Choroid plexus epithelial cell (primary cell): ENCODE measurements around the gene RHOC.
A peak's percentile ranks its signal among the peaks of the same experiment; 100 is the strongest.

ENCODE experiments used
- DNase-seq: peaks from one replicate; pipeline ENCODE4 v3.0.0-alpha.2; 2010; ENCODE audit warnings: low read depth
- H3K4me3 ChIP-seq: 2 replicates; pipeline ENCODE4 v1.5.1; 2011; ENCODE audit warnings: low read depth, mild to moderate bottlenecking, control low read depth, low read length, moderate library complexity
- TF ChIP-seq, protein P1 (sequence below): conservative IDR thresholded peaks from 2 replicates; pipeline ENCODE4 v1.5.1; 2011; ENCODE audit warnings: low read depth, mild to moderate bottlenecking, control low read depth, inconsistent platforms, low read length, moderate library complexity

Gene RHOC

DNA sequence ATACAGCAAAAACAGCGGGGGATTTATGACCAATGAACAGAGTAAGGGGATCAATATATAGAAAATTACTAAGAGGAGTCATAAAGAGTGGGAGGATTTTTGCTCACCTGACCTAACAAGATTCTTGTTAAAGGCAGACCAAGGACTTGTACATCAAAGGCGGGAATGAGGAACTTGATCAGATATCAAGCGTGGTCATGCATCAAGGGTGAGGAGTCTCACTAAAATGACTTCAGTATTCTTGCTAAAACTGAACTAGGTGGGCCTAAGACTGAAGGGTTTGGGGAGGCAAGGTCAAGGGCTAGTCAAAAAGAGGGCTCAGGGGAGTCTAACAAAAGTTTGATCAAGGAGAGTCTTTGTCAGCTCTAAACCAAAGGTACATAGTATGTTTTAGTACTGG is 30.4 kb downstream of the RHOC start:
- no peak for DNase-seq
- TF ChIP-seq, protein P1, sequence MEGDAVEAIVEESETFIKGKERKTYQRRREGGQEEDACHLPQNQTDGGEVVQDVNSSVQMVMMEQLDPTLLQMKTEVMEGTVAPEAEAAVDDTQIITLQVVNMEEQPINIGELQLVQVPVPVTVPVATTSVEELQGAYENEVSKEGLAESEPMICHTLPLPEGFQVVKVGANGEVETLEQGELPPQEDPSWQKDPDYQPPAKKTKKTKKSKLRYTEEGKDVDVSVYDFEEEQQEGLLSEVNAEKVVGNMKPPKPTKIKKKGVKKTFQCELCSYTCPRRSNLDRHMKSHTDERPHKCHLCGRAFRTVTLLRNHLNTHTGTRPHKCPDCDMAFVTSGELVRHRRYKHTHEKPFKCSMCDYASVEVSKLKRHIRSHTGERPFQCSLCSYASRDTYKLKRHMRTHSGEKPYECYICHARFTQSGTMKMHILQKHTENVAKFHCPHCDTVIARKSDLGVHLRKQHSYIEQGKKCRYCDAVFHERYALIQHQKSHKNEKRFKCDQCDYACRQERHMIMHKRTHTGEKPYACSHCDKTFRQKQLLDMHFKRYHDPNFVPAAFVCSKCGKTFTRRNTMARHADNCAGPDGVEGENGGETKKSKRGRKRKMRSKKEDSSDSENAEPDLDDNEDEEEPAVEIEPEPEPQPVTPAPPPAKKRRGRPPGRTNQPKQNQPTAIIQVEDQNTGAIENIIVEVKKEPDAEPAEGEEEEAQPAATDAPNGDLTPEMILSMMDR = no peak
- H3K4me3 ChIP-seq = no peak overlapping the region

DNA sequence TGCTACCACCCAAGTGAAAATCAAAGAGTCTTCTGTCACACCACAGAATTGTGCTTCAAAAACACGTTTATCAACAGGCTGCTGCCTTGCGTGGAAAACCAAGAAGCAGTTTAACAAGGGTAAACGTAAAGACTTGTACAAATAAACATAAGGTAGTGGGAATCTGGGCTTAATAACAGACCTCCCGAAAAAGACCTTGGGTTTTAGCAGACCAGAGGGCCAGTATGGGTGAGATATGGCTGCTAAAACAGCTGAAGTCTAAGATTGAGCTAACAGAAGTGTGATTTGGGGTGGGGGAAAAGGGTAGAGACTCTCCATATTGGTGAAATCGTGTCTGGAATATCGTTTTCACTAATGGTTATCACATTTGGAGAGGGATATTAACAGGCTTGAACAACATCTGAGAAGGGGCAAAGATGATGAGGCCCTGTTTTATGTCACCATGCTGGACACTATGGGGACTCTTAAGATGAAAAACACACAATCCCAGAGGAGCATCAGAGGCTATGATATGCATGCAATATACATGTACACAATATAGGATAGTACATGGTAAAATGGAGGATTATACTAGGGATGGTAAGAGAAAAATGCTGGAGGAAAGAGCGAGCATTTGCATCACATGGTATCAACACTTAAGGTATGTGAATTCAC is 31.1 kb downstream of the RHOC start:
- TF ChIP-seq, protein P1 = no peak
- no peak for DNase-seq
- peak overlapping the region; percentile 81 for H3K4me3 ChIP-seq

DNA sequence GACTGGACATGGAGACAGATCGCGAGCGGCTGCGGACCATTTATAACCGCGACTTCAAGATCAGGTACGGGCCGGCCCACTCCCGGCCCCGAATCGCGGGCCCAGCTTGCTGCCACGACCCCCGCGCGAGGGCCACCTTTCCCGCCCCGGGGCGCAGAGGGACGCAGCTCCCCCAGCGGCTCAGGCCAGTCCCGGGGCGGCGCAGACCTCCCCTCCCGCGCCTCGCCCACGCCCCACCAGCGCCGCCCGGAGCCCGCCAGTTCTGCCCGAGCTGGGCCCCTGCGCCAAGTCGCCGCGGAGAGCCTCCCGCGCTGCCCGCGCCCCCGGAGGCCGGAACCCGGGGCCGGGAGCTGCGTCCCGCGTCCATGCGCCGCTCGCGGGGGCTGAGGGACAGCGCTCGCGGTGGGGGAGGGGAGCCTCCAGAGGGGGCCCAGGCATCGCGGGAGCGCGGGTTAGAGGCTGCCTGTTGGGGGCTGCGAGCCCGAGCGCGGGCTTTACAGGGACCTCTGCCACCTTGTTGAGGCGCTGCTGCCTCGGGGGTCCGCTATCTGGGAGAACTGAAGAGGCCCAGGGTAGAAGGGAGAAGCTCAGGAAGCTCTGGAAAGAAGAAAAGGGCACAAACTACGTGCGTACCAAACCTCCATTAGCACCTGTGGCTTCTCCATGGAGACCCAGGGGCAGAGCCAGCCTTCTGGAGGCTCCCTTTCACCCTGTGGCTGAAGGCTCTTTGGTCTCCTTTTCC is 31.8 kb downstream of the RHOC start:
- TF ChIP-seq, protein P1 = no peak
- DNase-seq = no peak
- H3K4me3 ChIP-seq = peak overlapping the region; percentile 81

DNA sequence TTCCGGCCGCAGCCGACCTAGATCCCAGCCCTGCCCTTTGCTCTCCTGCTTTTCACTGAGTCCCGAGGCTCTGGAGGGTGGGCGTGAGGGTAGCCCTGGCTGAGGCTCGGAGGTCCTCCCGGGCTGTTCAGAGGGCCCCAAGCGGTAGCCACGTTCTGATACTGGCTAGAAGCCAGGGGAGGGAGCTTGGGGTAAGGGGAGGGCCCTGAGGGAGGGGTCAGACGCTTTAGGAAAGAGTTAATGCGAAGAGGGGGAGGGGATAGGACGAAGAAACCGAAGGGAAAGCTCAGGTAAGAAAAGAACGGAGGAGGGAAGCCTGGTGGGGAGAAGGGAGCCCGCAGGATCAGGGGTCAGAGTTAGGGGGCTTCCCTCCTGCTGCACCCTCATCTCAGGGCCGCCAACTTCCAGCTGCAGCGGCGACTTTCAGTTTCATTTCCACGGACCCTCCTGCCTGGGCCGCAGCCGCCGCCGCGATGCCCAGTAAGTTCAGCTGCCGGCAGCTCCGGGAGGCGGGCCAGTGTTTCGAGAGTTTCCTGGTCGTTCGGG is 32.4 kb downstream of the RHOC start, which contains the start of gene MOV10:
Gene MOV10, plus strand, starts transcription at position 220 of the 546 bp plus-strand sequence. Its CDS starts 254 bp downstream, at position 474.
- peak within 1 kb of the TSS; percentile 81 for H3K4me3 ChIP-seq
- DNase-seq = peak; percentile 79
- TF ChIP-seq, protein P1 = peak; percentile 10

DNA sequence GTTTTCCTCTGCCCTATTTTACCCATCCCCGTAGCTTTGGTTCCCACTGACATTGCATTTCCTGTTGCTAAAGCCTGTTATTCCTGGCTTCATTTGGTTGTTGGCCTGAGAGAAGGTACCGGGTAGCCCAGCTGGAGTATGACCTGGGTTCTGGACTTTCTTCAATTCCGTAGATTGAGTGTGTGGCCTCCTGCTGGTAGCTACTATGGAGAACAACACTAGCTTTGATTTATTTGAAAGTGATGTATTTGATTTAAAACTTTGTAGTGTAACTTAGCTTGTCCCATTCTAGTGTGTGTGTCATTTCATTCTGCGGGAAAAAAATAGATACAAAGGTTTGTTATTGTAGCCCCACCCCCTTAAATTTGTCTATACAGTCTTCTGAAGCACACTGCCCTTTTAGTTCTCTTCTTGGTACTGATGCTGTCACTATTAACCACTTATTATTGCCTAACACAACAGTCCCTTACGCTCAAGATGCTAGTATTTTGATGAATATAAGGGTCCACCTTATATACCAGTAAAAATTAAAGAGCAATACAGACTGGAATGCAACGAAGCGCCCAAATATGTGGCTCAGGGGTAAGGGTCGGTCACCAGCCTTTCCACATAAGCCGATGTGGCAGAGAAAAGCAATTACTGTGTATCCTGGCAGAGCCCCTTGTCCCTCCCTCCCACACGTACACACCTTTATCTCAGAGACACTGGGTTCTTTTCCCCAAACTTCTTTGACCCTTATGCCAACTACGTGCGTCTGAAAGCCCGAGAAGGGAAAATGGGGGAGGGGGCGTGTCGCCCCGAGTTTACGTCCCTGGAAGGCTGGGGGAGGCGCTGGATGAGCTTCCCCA is 33.1 kb downstream of the RHOC start:
- DNase-seq = peak; percentile 89
- peak overlapping the region; percentile 81 for H3K4me3 ChIP-seq
- TF ChIP-seq, protein P1 = peak; percentile 70

DNA sequence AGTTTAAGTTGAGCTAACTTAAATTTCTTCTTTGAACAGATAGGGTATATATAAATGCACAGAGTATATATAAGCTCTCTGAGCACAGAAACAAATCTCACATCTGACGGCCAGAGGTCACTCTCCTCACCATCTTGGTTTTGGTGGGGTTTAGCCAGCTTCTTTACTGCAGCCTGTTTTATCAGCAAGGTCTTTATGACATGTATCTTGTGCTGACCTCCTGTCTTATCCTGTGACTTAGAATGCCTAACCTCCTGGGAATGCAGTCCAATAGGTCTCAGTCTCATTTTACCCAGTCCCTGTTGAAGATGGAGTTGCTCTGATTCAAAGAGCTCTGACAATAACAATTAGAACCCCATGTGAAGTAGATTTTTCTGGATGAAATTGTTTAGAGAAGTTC is 34.1 kb downstream of the RHOC start:
- no peak overlapping the region for H3K4me3 ChIP-seq
- no peak for DNase-seq
- TF ChIP-seq, protein P1 = no peak
